Activated T-cell treated with anti-CD3 and anti-CD28 coated beads for 4 hours (primary cell): ENCODE measurements around the gene TACR2.

Source experiments
- DNase-seq: peaks from one replicate; pipeline ENCODE4 v3.0.0-alpha.2; 2020

Gene TACR2

DNA sequence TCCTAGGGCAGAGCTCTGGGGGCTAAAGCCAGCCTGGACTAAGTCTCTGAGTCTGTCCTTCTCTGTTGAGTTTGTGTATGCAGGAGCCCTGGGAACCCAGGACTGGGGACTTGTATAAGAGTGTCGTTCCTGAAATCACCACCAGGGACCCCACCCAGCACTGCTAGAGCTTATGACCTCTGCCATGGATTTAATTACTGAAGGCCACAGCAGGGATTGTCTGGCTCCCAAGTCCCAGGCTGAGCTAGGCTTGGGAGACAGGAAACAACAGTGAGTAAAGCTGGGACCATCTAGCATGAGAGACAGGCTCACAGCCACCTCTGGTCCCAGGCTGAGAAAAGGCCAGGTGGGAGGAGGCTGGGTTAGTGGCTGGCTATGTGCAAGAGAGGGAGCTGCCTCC is 33.1 kb upstream of the TACR2 start:
- no peak for DNase-seq

- no peak for DNase-seq
Observed at GRCh38 chr10:69446650-69447151, 30.0 kb upstream of the TACR2 start.

DNA sequence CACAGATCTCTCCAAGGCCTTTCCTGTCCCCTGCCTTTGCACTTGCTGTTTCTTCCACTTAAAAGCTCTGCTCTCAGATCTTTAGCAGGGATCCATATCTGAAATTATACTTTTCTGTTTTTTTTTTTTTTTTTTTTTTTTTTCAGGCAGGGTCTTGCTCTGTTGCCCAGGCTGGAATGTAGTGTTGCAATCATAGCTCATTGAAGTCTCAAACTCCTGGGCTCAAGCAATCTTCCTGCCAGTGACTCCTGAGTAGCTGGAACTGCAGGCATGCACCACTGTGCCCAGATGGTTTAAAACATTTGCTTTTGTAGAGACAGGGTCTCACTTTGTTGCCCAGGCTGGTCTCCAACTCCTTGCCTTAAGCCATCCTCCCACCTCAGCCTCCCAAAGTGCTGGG is 29.5 kb upstream of the TACR2 start:
- DNase-seq = no peak

- no peak for DNase-seq
Observed at GRCh38 chr10:69445041-69445440, 28.3 kb upstream of the TACR2 start.

GRCh38 chr10:69443354-69443753 is 26.6 kb upstream of the TACR2 start:
- DNase-seq = no peak

GRCh38 chr10:69439813-69440506 is 23.2 kb upstream of the TACR2 start:
- DNase-seq = no peak

- no peak for DNase-seq
Observed at GRCh38 chr10:69439350-69439739, 22.6 kb upstream of the TACR2 start.

DNA sequence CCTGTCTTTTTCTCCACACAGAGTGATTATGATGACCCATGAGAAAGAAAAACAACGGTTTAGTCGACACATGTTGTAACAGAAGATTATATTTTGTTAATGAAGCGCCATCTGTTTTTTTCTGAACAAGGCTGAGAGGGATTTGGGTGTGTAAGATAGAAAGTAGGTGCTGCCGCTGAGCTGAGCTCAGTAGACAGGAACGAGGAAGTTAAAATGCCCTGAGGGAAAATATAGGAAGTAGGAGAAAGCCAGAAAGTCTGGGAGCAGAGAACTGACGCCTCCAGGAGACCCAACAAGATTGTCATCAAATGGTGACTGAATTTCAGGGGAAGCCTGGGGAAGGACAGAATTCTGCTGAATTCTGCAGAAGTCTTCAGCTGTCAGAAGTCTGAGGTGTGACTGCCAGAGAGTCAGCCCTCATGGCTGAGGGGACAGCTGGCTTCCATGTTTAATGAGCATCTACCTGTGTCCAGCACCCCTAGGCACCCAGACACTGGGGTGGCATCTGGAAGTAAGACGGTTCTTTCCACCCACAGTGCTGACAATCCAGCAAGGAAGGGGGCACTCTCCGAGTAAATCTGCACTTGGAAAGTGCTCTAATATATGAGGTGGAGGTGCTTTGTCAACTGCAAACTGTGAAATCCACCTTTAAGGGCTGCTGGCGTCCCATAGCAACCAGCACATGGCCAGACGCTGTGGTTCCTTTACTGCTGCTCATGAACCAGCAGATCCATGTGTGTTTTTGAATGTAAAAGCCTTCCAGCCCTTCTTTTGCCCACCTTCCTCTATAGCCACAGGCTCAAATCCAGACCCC is 22.0 kb upstream of the TACR2 start:
- no peak for DNase-seq

DNA sequence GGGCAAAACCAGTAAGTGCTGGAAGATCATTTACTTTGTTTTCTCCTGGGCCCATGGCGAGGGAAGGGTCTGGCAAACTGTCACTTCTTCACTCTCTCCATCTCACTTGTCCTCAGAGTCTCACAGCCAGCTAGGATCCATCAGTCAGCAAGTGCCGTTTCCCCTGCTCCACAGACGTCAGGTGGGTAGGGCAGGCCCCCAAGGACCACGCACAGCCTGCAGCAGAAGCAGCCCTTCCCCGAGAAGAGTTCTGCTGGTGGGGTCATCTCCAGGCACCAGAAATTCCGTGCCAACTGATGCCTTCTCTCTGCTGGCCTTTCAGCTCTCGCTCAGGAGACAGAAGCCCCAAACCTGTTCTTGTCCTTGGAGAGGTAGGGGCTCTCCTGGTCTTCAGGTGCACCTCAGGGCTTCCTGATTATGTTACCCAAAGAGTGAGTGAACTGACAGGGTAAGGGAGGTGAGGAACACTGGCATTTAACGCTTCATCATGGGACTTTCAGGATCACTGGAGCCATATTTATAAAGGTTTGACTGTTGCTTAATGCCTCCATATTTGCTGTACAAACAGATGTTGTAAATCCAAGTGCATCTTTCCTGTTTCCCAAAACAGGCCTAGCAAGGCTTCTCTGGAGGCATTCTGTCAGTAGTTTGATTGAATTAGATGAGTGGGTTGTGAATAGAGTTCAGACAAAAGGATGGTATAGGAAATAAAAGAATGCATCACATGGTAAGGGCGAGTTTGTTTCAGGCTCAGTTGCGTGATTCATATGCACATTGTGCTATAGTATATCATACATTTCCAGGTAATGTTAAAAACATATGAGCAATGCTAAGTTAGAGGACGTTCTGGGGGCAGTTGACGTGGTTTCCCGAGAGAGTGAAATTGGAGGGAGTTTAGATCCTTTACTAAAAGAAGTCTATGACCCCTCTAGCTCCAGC is 20.9 kb upstream of the TACR2 start:
- no peak for DNase-seq

- DNase-seq = no peak
Observed at GRCh38 chr10:69435966-69436520, 19.3 kb upstream of the TACR2 start.

GRCh38 chr10:69434926-69435325 is 18.2 kb upstream of the TACR2 start:
- DNase-seq = no peak

GRCh38 chr10:69434169-69434568 is 17.5 kb upstream of the TACR2 start:
- DNase-seq = no peak

DNA sequence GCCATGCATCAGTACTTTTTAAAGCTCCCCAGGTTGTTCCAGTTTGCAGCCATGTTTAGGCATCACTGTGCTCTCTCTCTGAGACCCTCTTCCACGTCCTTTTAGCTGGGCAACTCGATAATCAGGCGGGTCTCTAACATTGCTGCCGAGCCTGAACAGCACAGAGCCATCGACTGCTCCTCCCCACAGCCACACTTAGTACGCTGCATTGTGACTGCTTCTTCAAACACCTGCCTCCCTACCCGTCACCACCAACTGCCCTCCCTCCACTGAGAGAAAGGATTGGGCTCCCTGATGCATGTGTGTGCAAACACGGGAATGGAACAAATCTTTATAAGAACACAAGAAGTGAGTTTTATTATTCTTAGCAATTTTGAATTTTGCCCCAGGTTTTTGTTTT is 11.4 kb upstream of the TACR2 start:
- DNase-seq = no peak

GRCh38 chr10:69426376-69426727 is 9.6 kb upstream of the TACR2 start:
- no peak for DNase-seq

GRCh38 chr10:69425511-69426298 is 9.0 kb upstream of the TACR2 start:
- DNase-seq = no peak

GRCh38 chr10:69425041-69425440 is 8.3 kb upstream of the TACR2 start:
- no peak for DNase-seq

GRCh38 chr10:69422676-69423075 is 6.0 kb upstream of the TACR2 start:
- DNase-seq = no peak

DNA sequence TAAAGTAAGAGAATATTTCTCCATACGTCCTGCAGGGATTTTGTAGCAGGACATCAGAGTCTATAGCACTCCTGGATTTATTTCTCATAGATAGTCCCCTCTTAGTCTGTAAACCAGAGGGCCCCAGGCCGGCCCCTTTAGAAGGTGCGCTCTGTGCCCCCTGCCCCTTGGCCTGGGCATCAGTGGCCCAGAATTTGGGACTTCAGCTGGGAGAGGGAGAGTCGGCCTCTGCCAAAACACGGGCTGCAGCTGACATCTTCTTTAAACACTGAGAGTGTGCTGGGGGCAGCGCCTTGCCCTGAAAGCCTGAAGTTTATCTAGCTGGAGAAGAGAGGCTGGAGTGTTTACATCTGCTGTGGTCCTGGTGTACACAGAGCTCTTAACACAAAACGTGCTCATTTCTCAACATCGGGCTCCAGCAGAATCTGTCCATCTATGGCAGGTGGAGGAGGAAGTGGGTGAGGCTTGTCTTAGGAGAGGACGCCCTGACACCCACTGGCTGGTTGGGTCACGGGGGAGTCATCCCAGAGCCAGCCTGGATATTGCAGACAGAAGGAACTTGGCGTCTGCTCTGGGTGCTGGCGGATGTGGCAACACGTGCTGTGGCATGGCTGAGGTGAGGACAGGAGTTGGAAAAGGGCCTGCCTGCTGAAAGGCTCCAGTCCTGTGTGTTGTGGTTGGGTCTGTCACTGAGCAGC is 5.0 kb upstream of the TACR2 start:
- no peak for DNase-seq

DNA sequence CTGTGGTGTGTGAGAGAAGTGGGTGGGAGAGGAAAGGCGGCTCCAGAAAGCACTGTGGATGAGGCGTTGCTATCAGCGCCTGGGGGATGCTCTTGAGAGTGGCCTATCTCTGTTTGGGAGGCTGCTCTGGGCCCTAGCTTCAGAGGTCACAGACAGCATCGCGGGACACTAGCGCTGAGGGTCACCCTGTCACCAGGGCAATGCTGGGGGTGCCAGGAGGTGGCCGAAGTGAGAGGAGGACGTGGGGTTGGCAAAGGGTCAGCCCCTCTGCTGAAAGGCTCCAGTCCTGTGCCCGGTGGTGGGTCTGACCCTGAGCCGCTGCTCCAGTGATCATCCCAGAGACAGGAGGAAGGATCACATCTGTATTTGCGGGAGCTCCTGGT is 3.0 kb upstream of the TACR2 start:
- DNase-seq = no peak

- no peak for DNase-seq
Observed at GRCh38 chr10:69419096-69419743, 2.5 kb upstream of the TACR2 start.
